ENCODE results near the gene OTUD5.

The OTUD5 gene

DNA sequence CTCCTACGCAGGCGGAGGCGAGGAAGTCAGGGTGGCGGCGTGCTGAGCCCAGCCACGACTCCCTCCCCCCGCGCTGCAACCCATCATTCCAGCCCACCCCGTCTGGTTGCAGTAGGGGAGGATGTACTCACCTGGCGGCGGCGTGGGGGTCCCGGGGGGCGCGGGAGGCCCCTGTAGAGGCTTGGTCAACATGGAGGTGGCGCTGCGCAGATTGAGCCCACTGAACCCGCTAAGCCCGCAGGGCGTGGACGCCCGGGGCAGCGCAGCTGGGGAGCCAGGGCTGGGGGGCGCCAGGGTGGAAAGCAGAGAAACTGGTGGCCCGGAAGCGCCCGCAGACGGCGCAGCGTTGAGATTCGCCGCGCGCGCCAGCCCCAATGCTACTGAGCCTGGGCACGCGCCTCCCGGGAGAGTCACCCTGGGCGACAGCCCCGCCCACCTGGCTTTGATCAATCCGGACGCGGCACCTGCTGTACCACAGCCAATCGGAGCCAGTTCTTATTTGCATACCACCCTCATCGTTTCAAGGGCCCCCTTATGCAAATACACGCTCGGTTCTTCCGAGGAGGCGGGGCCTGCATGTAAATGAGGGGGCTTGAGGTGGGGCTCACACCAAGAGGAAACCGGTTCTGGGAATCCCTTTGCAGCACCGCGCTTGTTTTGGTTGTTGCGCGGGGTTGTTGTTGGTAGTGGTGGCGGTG, 38.6 kb downstream of the OTUD5 start, which contains the start of gene PIM2 (continued):
- TF ChIP-seq ZNF157 (tag by site-specific recombination; IDR thresholded peaks at IDR 0.05) = no peak
- TF ChIP-seq, protein P1, sequence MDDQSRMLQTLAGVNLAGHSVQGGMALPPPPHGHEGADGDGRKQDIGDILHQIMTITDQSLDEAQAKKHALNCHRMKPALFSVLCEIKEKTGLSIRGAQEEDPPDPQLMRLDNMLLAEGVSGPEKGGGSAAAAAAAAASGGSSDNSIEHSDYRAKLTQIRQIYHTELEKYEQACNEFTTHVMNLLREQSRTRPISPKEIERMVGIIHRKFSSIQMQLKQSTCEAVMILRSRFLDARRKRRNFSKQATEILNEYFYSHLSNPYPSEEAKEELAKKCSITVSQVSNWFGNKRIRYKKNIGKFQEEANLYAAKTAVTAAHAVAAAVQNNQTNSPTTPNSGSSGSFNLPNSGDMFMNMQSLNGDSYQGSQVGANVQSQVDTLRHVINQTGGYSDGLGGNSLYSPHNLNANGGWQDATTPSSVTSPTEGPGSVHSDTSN (CRISPR knock-in tag; IDR thresholded peaks at IDR 0.05) = 0 out of 2 replicates have a peak, but pooled peaks have one; percentile 38
- TF ChIP-seq, protein P2, sequence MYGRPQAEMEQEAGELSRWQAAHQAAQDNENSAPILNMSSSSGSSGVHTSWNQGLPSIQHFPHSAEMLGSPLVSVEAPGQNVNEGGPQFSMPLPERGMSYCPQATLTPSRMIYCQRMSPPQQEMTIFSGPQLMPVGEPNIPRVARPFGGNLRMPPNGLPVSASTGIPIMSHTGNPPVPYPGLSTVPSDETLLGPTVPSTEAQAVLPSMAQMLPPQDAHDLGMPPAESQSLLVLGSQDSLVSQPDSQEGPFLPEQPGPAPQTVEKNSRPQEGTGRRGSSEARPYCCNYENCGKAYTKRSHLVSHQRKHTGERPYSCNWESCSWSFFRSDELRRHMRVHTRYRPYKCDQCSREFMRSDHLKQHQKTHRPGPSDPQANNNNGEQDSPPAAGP (tag by site-specific recombination; IDR thresholded peaks at IDR 0.05) = no peak
- TF ChIP-seq ZNF114 (tag by site-specific recombination; IDR thresholded peaks at IDR 0.05) = no peak
- TF ChIP-seq ZNF335 (tag by site-specific recombination; conservative IDR thresholded peaks at IDR 0.05) = peak; percentile 40; the same call in 1 of the 2 replicates
- no peak for TF ChIP-seq ZNF423 (tag by site-specific recombination; IDR thresholded peaks at IDR 0.05)
- no peak for TF ChIP-seq ZNF175 (tag by site-specific recombination; IDR thresholded peaks at IDR 0.05)
- no peak for TF ChIP-seq ZNF214 (tag by site-specific recombination; IDR thresholded peaks at IDR 0.05; ENCODE audit: borderline replicate concordance)
- no peak for TF ChIP-seq ZFP3 (tag by site-specific recombination; IDR thresholded peaks at IDR 0.05; ENCODE audit: low read depth)
- TF ChIP-seq ZBTB20 (tag by site-specific recombination; IDR thresholded peaks at IDR 0.05) = no peak
- TF ChIP-seq ZIC2 (tag by site-specific recombination; IDR thresholded peaks at IDR 0.05) = peak; percentile 95
- no peak for TF ChIP-seq ZNF433 (tag by site-specific recombination; IDR thresholded peaks at IDR 0.05; ENCODE audit: low read depth)
- no peak for TF ChIP-seq ZNF558 (tag by site-specific recombination; IDR thresholded peaks at IDR 0.05)
- TF ChIP-seq ZNF266 (tag by site-specific recombination; IDR thresholded peaks at IDR 0.05; ENCODE audit: low read depth) = no peak
- TF ChIP-seq ZNF138 (tag by site-specific recombination; IDR thresholded peaks at IDR 0.05; ENCODE audit: borderline replicate concordance) = no peak
- no peak for TF ChIP-seq ZNF596 (tag by site-specific recombination; IDR thresholded peaks at IDR 0.05)
- TF ChIP-seq, protein P3, sequence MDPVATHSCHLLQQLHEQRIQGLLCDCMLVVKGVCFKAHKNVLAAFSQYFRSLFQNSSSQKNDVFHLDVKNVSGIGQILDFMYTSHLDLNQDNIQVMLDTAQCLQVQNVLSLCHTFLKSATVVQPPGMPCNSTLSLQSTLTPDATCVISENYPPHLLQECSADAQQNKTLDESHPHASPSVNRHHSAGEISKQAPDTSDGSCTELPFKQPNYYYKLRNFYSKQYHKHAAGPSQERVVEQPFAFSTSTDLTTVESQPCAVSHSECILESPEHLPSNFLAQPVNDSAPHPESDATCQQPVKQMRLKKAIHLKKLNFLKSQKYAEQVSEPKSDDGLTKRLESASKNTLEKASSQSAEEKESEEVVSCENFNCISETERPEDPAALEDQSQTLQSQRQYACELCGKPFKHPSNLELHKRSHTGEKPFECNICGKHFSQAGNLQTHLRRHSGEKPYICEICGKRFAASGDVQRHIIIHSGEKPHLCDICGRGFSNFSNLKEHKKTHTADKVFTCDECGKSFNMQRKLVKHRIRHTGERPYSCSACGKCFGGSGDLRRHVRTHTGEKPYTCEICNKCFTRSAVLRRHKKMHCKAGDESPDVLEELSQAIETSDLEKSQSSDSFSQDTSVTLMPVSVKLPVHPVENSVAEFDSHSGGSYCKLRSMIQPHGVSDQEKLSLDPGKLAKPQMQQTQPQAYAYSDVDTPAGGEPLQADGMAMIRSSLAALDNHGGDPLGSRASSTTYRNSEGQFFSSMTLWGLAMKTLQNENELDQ (tag by site-specific recombination; IDR thresholded peaks at IDR 0.05; ENCODE audit: low read depth) = no peak
- TF ChIP-seq, protein P4, sequence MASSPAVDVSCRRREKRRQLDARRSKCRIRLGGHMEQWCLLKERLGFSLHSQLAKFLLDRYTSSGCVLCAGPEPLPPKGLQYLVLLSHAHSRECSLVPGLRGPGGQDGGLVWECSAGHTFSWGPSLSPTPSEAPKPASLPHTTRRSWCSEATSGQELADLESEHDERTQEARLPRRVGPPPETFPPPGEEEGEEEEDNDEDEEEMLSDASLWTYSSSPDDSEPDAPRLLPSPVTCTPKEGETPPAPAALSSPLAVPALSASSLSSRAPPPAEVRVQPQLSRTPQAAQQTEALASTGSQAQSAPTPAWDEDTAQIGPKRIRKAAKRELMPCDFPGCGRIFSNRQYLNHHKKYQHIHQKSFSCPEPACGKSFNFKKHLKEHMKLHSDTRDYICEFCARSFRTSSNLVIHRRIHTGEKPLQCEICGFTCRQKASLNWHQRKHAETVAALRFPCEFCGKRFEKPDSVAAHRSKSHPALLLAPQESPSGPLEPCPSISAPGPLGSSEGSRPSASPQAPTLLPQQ (tag by site-specific recombination; IDR thresholded peaks at IDR 0.05) = no peak
- no peak for TF ChIP-seq ZBTB44 (tag by site-specific recombination; IDR thresholded peaks at IDR 0.05)
- TF ChIP-seq PRDM10 (tag by site-specific recombination; IDR thresholded peaks at IDR 0.05) = 0 out of 2 replicates have a peak, but pooled peaks have one; percentile 10
- no peak for TF ChIP-seq SALL2 (tag by site-specific recombination; IDR thresholded peaks at IDR 0.05; ENCODE audit: borderline replicate concordance)
- TF ChIP-seq ZNF223 (tag by site-specific recombination; IDR thresholded peaks at IDR 0.05) = no peak
- no peak for TF ChIP-seq HOXA7 (CRISPR knock-in tag; IDR thresholded peaks at IDR 0.05; ENCODE audit: borderline replicate concordance)
- peak; percentile 72 for TF ChIP-seq SP2 (tag by site-specific recombination; IDR thresholded peaks at IDR 0.05)
- TF ChIP-seq ZNF768 (tag by site-specific recombination; IDR thresholded peaks at IDR 0.05) = no peak
- TF ChIP-seq ZNF416 (tag by site-specific recombination; IDR thresholded peaks at IDR 0.05) = no peak
- TF ChIP-seq ZNF112 (tag by site-specific recombination; IDR thresholded peaks at IDR 0.05) = no peak
- TF ChIP-seq REPIN1 (tag by site-specific recombination; IDR thresholded peaks at IDR 0.05; ENCODE audit: low read depth) = no peak
- no peak for TF ChIP-seq ZNF404 (tag by site-specific recombination; IDR thresholded peaks at IDR 0.05)
- peak; percentile 44; the same call in 1 of the 2 replicates for TF ChIP-seq KLF16 (tag by site-specific recombination; IDR thresholded peaks at IDR 0.05)
